ENCODE data around the gene SLC19A2.
"Not testable (repeated sequence)": the region's sequence is repeated elsewhere in the genome, so short reads cannot be mapped to it uniquely, and the experiment has no call there.

The SLC19A2 gene

GRCh38 chr1:169485431-169486280 is at the start of gene SLC19A2:
SLC19A2 (minus strand) TSS chr1:169485944; CDS start chr1:169485766, 178 bp downstream.
- CTCF ChIA-PET, result interaction anchor here (0.6 to 0.7 kb wide), 2 partner anchors 19 to 61 kb away, joined by 3 read pairs; no protein-coding TSS in a partner anchor
- peak; percentile 97 for DNase-seq (ENCODE audit: extremely low spot score)
- POLR2A ChIA-PET, result interaction anchor here (0.7 to 2.8 kb wide), 13 partner anchors 9 to 408 kb away, joined by 3 to 9 read pairs (median 4); partner anchors contain the start of genes BLZF1, CCDC181 and SCYL3
- no peak for TF ChIP-seq ZNF384 (IDR thresholded peaks at IDR 0.05)
- no peak for TF ChIP-seq ARNT (IDR thresholded peaks at IDR 0.05)
- TF ChIP-seq LEF1 (IDR thresholded peaks at IDR 0.05; ENCODE audit: borderline replicate concordance), result no peak
- TF ChIP-seq FOXK2 (IDR thresholded peaks at IDR 0.05), result no peak
- TF ChIP-seq CTBP1 (IDR thresholded peaks at IDR 0.05; ENCODE audit: borderline replicate concordance), result no peak
- TF ChIP-seq FOXA1 (IDR thresholded peaks at IDR 0.05), result no peak
- no peak for TF ChIP-seq BHLHE40 (IDR thresholded peaks at IDR 0.05; ENCODE audit: borderline replicate concordance)
- TF ChIP-seq TARDBP (IDR thresholded peaks at IDR 0.05), result no peak
- peak; percentile 85 for TF ChIP-seq L3MBTL2 (conservative IDR thresholded peaks at IDR 0.05)
- TF ChIP-seq ELF4 (IDR thresholded peaks at IDR 0.05), result no peak
- no peak for TF ChIP-seq SP1 (IDR thresholded peaks at IDR 0.05)
- peak; percentile 67 for TF ChIP-seq PKNOX1 (IDR thresholded peaks at IDR 0.05)
- no peak for TF ChIP-seq FOXM1 (IDR thresholded peaks at IDR 0.05; ENCODE audit: borderline replicate concordance)
- TF ChIP-seq SUZ12 (IDR thresholded peaks at IDR 0.05), result no peak

- ChIA-PET POLR2A (no interaction called here), CTCF (interaction anchor here (0.6 kb wide), 1 partner anchor 68 kb away, joined by 3 read pairs; no protein-coding TSS in a partner anchor)
- no peak for DNase-seq (ENCODE audit: extremely low spot score)
- TF ChIP-seq ARNT (IDR thresholded peaks at IDR 0.05) (no peak), FOXA1 (IDR thresholded peaks at IDR 0.05) (no peak), FOXM1 (IDR thresholded peaks at IDR 0.05; ENCODE audit: borderline replicate concordance) (no peak), L3MBTL2 (conservative IDR thresholded peaks at IDR 0.05) (no peak), TARDBP (IDR thresholded peaks at IDR 0.05) (no peak), NFRKB (IDR thresholded peaks at IDR 0.05) (no peak), SP1 (IDR thresholded peaks at IDR 0.05) (no peak), ELF4 (IDR thresholded peaks at IDR 0.05) (no peak), FOXK2 (IDR thresholded peaks at IDR 0.05) (no peak), BHLHE40 (IDR thresholded peaks at IDR 0.05; ENCODE audit: borderline replicate concordance) (no peak), HDGF (IDR thresholded peaks at IDR 0.05; ENCODE audit: borderline replicate concordance) (no peak), CTBP1 (IDR thresholded peaks at IDR 0.05; ENCODE audit: borderline replicate concordance) (no peak), LEF1 (IDR thresholded peaks at IDR 0.05; ENCODE audit: borderline replicate concordance) (no peak), SUZ12 (IDR thresholded peaks at IDR 0.05) (no peak), PKNOX1 (IDR thresholded peaks at IDR 0.05) (no peak)
These were observed 48.9 kb upstream of the SLC19A2 start for GRCh38 chr1:169534653-169535052.

GRCh38 chr1:169533528-169534190 is 47.9 kb upstream of the SLC19A2 start:
- DNase-seq (ENCODE audit: extremely low spot score); CTCF ChIA-PET; POLR2A ChIA-PET: not testable (repeated sequence)

GRCh38 chr1:169530448-169530847 is 44.7 kb upstream of the SLC19A2 start:
- ChIA-PET POLR2A (no interaction called here), CTCF (interaction anchor here (0.8 kb wide), 1 partner anchor 16 kb away, joined by 3 read pairs; no protein-coding TSS in a partner anchor)
- DNase-seq (ENCODE audit: extremely low spot score), result no peak
- no peak for TF ChIP-seq L3MBTL2 (conservative IDR thresholded peaks at IDR 0.05)
- TF ChIP-seq ELF4 (IDR thresholded peaks at IDR 0.05), result no peak
- no peak for TF ChIP-seq ZNF384 (IDR thresholded peaks at IDR 0.05)
- no peak for TF ChIP-seq FOXK2 (IDR thresholded peaks at IDR 0.05)
- TF ChIP-seq TARDBP (IDR thresholded peaks at IDR 0.05), result no peak
- no peak for TF ChIP-seq ARNT (IDR thresholded peaks at IDR 0.05)
- no peak for TF ChIP-seq NFRKB (IDR thresholded peaks at IDR 0.05)
- TF ChIP-seq CTBP1 (IDR thresholded peaks at IDR 0.05; ENCODE audit: borderline replicate concordance), result no peak
- TF ChIP-seq FOXA1 (IDR thresholded peaks at IDR 0.05), result no peak
- no peak for TF ChIP-seq LEF1 (IDR thresholded peaks at IDR 0.05; ENCODE audit: borderline replicate concordance)
- no peak for TF ChIP-seq SP1 (IDR thresholded peaks at IDR 0.05)

- CTCF ChIA-PET, result interaction anchor here (0.6 to 1.0 kb wide), 3 partner anchors 414 to 1494 kb away, joined by 3 to 5 read pairs (median 4); no protein-coding TSS in a partner anchor
- TF ChIP-seq ELF4 (IDR thresholded peaks at IDR 0.05), result no peak
- no peak for TF ChIP-seq FOXM1 (IDR thresholded peaks at IDR 0.05; ENCODE audit: borderline replicate concordance)
- TF ChIP-seq BHLHE40 (IDR thresholded peaks at IDR 0.05; ENCODE audit: borderline replicate concordance), result no peak
- TF ChIP-seq SUZ12 (IDR thresholded peaks at IDR 0.05), result no peak
- no peak for TF ChIP-seq CTBP1 (IDR thresholded peaks at IDR 0.05; ENCODE audit: borderline replicate concordance)
- no peak for TF ChIP-seq HDGF (IDR thresholded peaks at IDR 0.05; ENCODE audit: borderline replicate concordance)
- no peak for TF ChIP-seq TARDBP (IDR thresholded peaks at IDR 0.05)
- TF ChIP-seq NFRKB (IDR thresholded peaks at IDR 0.05), result no peak
- TF ChIP-seq PKNOX1 (IDR thresholded peaks at IDR 0.05), result no peak
- TF ChIP-seq LEF1 (IDR thresholded peaks at IDR 0.05; ENCODE audit: borderline replicate concordance), result no peak
- no peak for TF ChIP-seq FOXK2 (IDR thresholded peaks at IDR 0.05)
- TF ChIP-seq L3MBTL2 (conservative IDR thresholded peaks at IDR 0.05), result no peak
- no peak for TF ChIP-seq SP1 (IDR thresholded peaks at IDR 0.05)
- no peak for TF ChIP-seq ZNF384 (IDR thresholded peaks at IDR 0.05)
- no peak for TF ChIP-seq FOXA1 (IDR thresholded peaks at IDR 0.05)
- TF ChIP-seq ARNT (IDR thresholded peaks at IDR 0.05), result no peak
- POLR2A ChIA-PET, result interaction anchor here (1.3 kb wide), 1 partner anchor 161 kb away, joined by 3 read pairs; the partner anchor contains the start of genes BLZF1 and NME7
- DNase-seq (ENCODE audit: extremely low spot score), result no peak
These were observed 43.4 kb upstream of the SLC19A2 start for GRCh38 chr1:169529068-169529642.

Data from HEK293T (cell line).